SK-N-SH treated with all-trans-retinoic acid at 6 μM for 48 hours (cell line): Measurements from ENCODE around the gene BEGAIN.

Source experiments
- ATAC-seq: fragments of 200-7000 bp; cut with Tn5 transposase; 3 replicates; pipeline ENCODE4 v1.9.1; 2020; ENCODE audit warnings: mild to moderate bottlenecking, moderate library complexity
- ARNTL ChIP-seq: fragments of 450-650 bp; formaldehyde crosslinking; IDR thresholded peaks from 2 replicates; pipeline ENCODE4 v1.5.0; 2020; ENCODE audit warnings: low read depth, mild to moderate bottlenecking, moderate library complexity, borderline replicate concordance
- BACH2 ChIP-seq: fragments of 250-450 bp; sonication (Bioruptor Pico); IDR thresholded peaks from 2 replicates; pipeline ENCODE4 v1.9.0; 2021; ENCODE audit warnings: mild to moderate bottlenecking, borderline replicate concordance
- CREB5 ChIP-seq: fragments of 250-450 bp; sonication (Bioruptor Pico); IDR thresholded peaks from 2 replicates; pipeline ENCODE4 v1.5.1; 2020; ENCODE audit warnings: low read depth, mild to moderate bottlenecking, moderate library complexity
- CSDC2 ChIP-seq: fragments of 250-450 bp; sonication (Bioruptor Pico); IDR thresholded peaks from 2 replicates; pipeline ENCODE4 v1.5.0; 2020; ENCODE audit warnings: mild to moderate bottlenecking, moderate library complexity
- CSRNP3 ChIP-seq: fragments of 250-450 bp; sonication (Bioruptor Pico); IDR thresholded peaks from 2 replicates; pipeline ENCODE4 v1.5.1; 2021; ENCODE audit warnings: mild to moderate bottlenecking, moderate library complexity
- ESRRG ChIP-seq: fragments of 250-450 bp; sonication (Bioruptor Pico); IDR thresholded peaks from 2 replicates; pipeline ENCODE4 v1.6.1; 2021; ENCODE audit warnings: mild to moderate bottlenecking
- GLIS3 ChIP-seq: fragments of 250-450 bp; sonication (Bioruptor Pico); IDR thresholded peaks from 2 replicates; pipeline ENCODE4 v1.5.0; 2020; ENCODE audit warnings: mild to moderate bottlenecking, moderate library complexity
- OSR1 ChIP-seq: fragments of 250-450 bp; sonication (Bioruptor Pico); IDR thresholded peaks from 2 replicates; pipeline ENCODE4 v1.8.0; 2022; ENCODE audit warnings: moderate library complexity, mild to moderate bottlenecking, inconsistent platforms
- PATZ1 ChIP-seq: fragments of 250-450 bp; sonication (Bioruptor Pico); IDR thresholded peaks from 2 replicates; pipeline ENCODE4 v1.8.0; 2020; ENCODE audit warnings: mild to moderate bottlenecking, moderate library complexity, borderline replicate concordance
- POU6F1 ChIP-seq: fragments of 250-450 bp; sonication (Bioruptor Pico); IDR thresholded peaks from 2 replicates; pipeline ENCODE4 v1.8.0; 2021; ENCODE audit warnings: low read depth, mild to moderate bottlenecking, moderate library complexity, borderline replicate concordance
- PPARA ChIP-seq: fragments of 250-450 bp; sonication (Bioruptor Pico); IDR thresholded peaks from 2 replicates; pipeline ENCODE4 v1.5.0; 2020; ENCODE audit warnings: mild to moderate bottlenecking, borderline replicate concordance
- SNAI2 ChIP-seq: fragments of 250-450 bp; sonication (Bioruptor Pico); IDR thresholded peaks from 2 replicates; pipeline ENCODE4 v1.5.0; 2020; ENCODE audit warnings: mild to moderate bottlenecking, moderate library complexity
- TCF4 ChIP-seq: fragments of 250-450 bp; sonication (Bioruptor Pico); IDR thresholded peaks from 2 replicates; pipeline ENCODE4 v1.8.0; 2021; ENCODE audit warnings: mild to moderate bottlenecking, moderate library complexity, borderline replicate concordance
- TOX ChIP-seq: fragments of 250-450 bp; sonication (Bioruptor Pico); IDR thresholded peaks from 2 replicates; pipeline ENCODE4 v1.8.0; 2021; ENCODE audit warnings: mild to moderate bottlenecking, moderate library complexity, borderline replicate concordance
- TSHZ2 ChIP-seq: fragments of 250-450 bp; sonication (Bioruptor Pico); IDR thresholded peaks from 2 replicates; pipeline ENCODE4 v1.5.0; 2020; ENCODE audit warnings: mild to moderate bottlenecking, moderate library complexity
- ZC3H10 ChIP-seq: fragments of 250-450 bp; sonication (Bioruptor Pico); IDR thresholded peaks from 2 replicates; pipeline ENCODE4 v1.5.1; 2021; ENCODE audit warnings: mild to moderate bottlenecking, moderate library complexity
- ZFP30 ChIP-seq: fragments of 450-650 bp; formaldehyde crosslinking; IDR thresholded peaks from 2 replicates; pipeline ENCODE4 v1.5.0; 2022; ENCODE audit warnings: mild to moderate bottlenecking, moderate library complexity
- ZNF565 ChIP-seq: fragments of 450-650 bp; formaldehyde crosslinking; conservative IDR thresholded peaks from 2 replicates; pipeline ENCODE4 v1.5.0; 2020; ENCODE audit warnings: low read depth, mild to moderate bottlenecking, moderate library complexity
- ZNF8 ChIP-seq: fragments of 450-650 bp; formaldehyde crosslinking; IDR thresholded peaks from 2 replicates; pipeline ENCODE4 v1.5.0; 2020; ENCODE audit warnings: mild to moderate bottlenecking, moderate library complexity

Gene BEGAIN

GRCh38 chr14:100614803-100615202 lies 27.6 kb upstream of the BEGAIN start (continued):
- TF ChIP-seq CREB5 (CRISPR knock-in tag) (no peak), PATZ1 (CRISPR knock-in tag) (no peak), PPARA (CRISPR knock-in tag) (no peak), SNAI2 (CRISPR knock-in tag) (no peak)

GRCh38 chr14:100612986-100613385 lies 25.8 kb upstream of the BEGAIN start:
- TF ChIP-seq PPARA (CRISPR knock-in tag) (no peak), TCF4 (CRISPR knock-in tag) (peak; percentile 34; the same call in 1 of the 2 replicates)
- TF ChIP-seq, all 23 proteins: peak for 1
- peak; percentile 24; the same call in 1 of the 3 replicates for ATAC-seq

GRCh38 chr14:100611811-100612480 lies 24.7 kb upstream of the BEGAIN start:
- TF ChIP-seq BACH2 (CRISPR knock-in tag) = no peak
- no peak for TF ChIP-seq CREB5 (CRISPR knock-in tag)
- no peak for TF ChIP-seq PPARA (CRISPR knock-in tag)
- TF ChIP-seq CSDC2 = no peak
- no peak for ATAC-seq

GRCh38 chr14:100610511-100611217 lies 23.4 kb upstream of the BEGAIN start:
- ATAC-seq = no peak; the same call in 2 of the 3 replicates
- no peak for TF ChIP-seq TSHZ2 (CRISPR knock-in tag)
- no peak for TF ChIP-seq GLIS3 (CRISPR knock-in tag)
- TF ChIP-seq TOX (CRISPR knock-in tag) = no peak
- no peak for TF ChIP-seq ZNF565
- TF ChIP-seq OSR1 (CRISPR knock-in tag) = no peak
- TF ChIP-seq POU6F1 = no peak
- TF ChIP-seq CSDC2 = no peak
- no peak for TF ChIP-seq CSRNP3 (CRISPR knock-in tag)
- no peak for TF ChIP-seq PATZ1 (CRISPR knock-in tag)
- TF ChIP-seq ZC3H10 (CRISPR knock-in tag) = no peak
- TF ChIP-seq CREB5 (CRISPR knock-in tag) = no peak
- no peak for TF ChIP-seq ZNF8 (CRISPR knock-in tag)
- TF ChIP-seq ARNTL = no peak
- TF ChIP-seq ZFP30 (CRISPR knock-in tag) = no peak
- no peak for TF ChIP-seq ESRRG (CRISPR knock-in tag)
